ENCODE data around the gene MRTFB. TPM values are rescaled to one million over a fixed set of nuclear protein-coding genes. Genes with fewer than 3 reads are reported as not detected.
"Not testable (repeated sequence)": the region's sequence is repeated elsewhere in the genome, so short reads cannot be mapped to it uniquely, and the experiment has no call there.

Gene MRTFB
- total RNA-seq, 1 experiment from 2014 or later = 5.1 TPM

- DNase-seq (ENCODE audit: low read depth) = no peak
Measured at GRCh38 chr16:14105760-14106375, 34.7 kb downstream of the MRTFB start.

GRCh38 chr16:14106457-14106856 is 35.3 kb downstream of the MRTFB start:
- DNase-seq (ENCODE audit: low read depth) = no peak

- DNase-seq (ENCODE audit: low read depth) = no peak
Measured at GRCh38 chr16:14106961-14107360, 35.8 kb downstream of the MRTFB start.

- DNase-seq (ENCODE audit: low read depth) = no peak
Measured at GRCh38 chr16:14109077-14109775, 38.1 kb downstream of the MRTFB start.

GRCh38 chr16:14109782-14110727 is 38.9 kb downstream of the MRTFB start:
- peak; percentile 17 for DNase-seq (ENCODE audit: low read depth)

- no peak for DNase-seq (ENCODE audit: low read depth)
Measured at GRCh38 chr16:14110728-14111251, 39.7 kb downstream of the MRTFB start.

- peak; percentile 18 for DNase-seq (ENCODE audit: low read depth)
Measured at GRCh38 chr16:14111713-14112538, 40.8 kb downstream of the MRTFB start.

- DNase-seq (ENCODE audit: low read depth) = no peak
Measured at GRCh38 chr16:14112539-14112856, 41.4 kb downstream of the MRTFB start.

GRCh38 chr16:14113344-14113743 is 42.2 kb downstream of the MRTFB start:
- no peak for DNase-seq (ENCODE audit: low read depth)

- no peak for DNase-seq (ENCODE audit: low read depth)
Measured at GRCh38 chr16:14117051-14117450, 45.9 kb downstream of the MRTFB start.

- no peak for DNase-seq (ENCODE audit: low read depth)
Measured at GRCh38 chr16:14119799-14120198, 48.7 kb downstream of the MRTFB start.

- no peak for DNase-seq (ENCODE audit: low read depth)
Measured at GRCh38 chr16:14120335-14120734, 49.2 kb downstream of the MRTFB start.

- DNase-seq (ENCODE audit: low read depth) = no peak
Measured at GRCh38 chr16:14121142-14121541, 50.0 kb downstream of the MRTFB start.

GRCh38 chr16:14121872-14122271 is 50.8 kb downstream of the MRTFB start:
- no peak for DNase-seq (ENCODE audit: low read depth)

GRCh38 chr16:14122430-14122829 is 51.3 kb downstream of the MRTFB start:
- not testable (repeated sequence) for DNase-seq (ENCODE audit: low read depth)

GRCh38 chr16:14125000-14125681 is 54.0 kb downstream of the MRTFB start:
- no peak for DNase-seq (ENCODE audit: low read depth)

GRCh38 chr16:14125708-14126107 is 54.6 kb downstream of the MRTFB start:
- DNase-seq (ENCODE audit: low read depth) = no peak

- no peak for DNase-seq (ENCODE audit: low read depth)
Measured at GRCh38 chr16:14128097-14128496, 57.0 kb downstream of the MRTFB start.

GRCh38 chr16:14129502-14129901 is 58.4 kb downstream of the MRTFB start:
- no peak for DNase-seq (ENCODE audit: low read depth)
